GM19240 (cell line): ENCODE measurements around the gene AUTS2.
A peak's percentile ranks its signal among the peaks of the same experiment; 100 is the strongest.

Experiments used
- DNase-seq: peaks from one replicate; pipeline ENCODE4 v3.0.0; 2011; ENCODE audit warnings: low spot score; ENCODE audit not compliant: insufficient read length

Gene AUTS2

DNA sequence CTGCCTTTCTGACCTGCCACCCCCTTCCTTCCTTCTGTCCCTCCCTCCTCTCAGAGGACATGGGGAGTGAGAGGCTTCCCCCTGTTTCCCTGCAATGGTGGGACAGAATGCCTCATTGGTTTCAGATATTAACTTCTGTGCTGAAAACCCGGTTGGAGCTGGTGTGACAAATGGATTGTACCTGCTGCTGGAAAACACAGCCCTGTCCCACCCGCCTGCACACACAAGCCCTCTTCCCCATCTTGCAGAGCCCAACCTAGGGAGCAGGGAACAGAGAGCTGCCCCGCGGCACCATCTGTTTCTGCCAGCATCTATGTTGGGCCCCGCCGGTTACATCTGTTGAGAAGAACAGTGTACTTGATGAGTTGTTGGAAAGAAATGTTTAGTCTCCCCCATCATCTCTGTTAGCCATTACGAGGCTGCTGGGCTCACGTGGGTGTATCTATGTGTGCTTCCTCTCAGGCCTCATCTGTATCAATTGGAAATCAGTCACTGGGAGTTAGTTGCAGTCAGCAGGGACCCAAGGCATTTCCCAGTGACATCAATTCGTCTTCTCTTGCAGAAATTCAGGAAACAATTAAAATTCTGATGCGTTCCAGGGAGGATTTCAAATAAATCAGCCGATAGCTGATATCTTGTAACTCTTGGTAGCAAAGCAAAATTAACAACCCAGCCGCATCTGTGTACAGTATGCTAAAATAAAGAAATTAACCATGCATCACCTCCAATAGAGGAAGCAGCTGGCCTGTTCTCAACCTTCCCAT lies 808.1 kb downstream of the AUTS2 start:
- no peak for DNase-seq

- no peak for DNase-seq
Measured at GRCh38 chr7:70406950-70407209, 808.6 kb downstream of the AUTS2 start.

DNA sequence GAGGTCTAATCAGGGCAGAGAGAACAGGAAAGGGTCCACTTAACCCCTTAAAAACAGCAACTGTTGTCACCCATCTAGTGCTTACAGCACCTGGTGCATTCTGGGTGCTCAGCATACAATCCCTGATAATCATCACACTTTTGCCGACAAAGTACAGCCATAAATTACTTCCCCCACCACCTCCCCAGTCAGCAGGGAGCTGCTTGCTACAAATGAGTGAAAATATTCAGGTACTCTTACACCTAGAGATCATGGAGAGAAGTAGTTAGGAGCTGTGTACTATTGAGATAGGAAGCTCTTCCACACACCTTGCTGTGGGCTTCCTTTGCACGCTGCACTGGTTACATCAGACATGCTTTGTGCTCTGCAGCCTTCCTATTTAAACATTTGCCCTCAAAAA lies 810.2 kb downstream of the AUTS2 start:
- no peak for DNase-seq

DNA sequence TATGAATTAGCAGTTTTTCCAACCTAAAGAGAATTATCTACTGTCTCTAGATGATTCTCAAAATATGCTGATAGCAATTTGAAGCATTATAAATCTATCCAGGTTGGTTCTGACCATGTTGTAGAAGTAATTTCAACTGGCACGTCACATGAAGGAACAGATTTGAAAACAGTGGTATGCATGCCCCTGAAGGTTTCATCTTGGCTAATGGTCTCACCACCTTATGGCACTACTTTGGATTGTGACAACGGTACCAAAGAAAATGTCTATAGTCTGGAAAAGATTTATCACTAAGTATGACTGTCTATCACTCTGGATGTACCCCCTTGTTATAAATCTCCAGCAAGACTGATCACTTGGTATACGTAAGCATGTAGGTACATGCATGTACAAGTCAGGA lies 810.6 kb downstream of the AUTS2 start:
- no peak for DNase-seq

DNA sequence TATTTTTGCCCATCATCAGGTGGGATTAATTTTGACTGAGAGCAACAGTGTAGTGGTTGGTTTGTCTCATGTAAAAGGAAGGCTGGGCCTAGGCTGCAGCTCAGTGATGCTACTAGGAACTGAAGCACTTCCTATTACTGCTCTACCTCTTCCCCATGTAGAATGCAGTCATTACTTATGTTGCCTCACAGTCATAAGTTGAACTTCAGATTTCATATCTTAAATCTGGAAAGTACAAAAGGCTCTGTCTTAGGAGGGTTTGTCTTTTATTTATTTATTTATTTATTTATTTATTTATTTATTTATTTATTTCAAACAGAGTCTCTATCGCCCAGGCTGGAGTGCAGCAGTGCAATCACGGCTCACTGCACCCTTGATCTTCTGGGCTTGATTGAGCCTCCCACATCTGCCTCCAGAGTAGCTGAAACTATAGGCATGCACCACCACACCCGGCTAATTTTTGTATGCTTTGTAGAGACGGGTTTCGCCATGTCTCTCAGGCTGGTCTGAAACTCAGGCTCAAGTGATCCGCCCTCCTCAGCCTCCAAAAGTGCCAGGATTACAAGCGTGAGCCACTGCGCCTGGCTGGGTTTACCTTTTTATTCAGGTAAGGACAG lies 812.0 kb downstream of the AUTS2 start:
- DNase-seq = no peak

GRCh38 chr7:70414368-70414767 lies 816.1 kb downstream of the AUTS2 start:
- no peak for DNase-seq

GRCh38 chr7:70415179-70415972 lies 817.1 kb downstream of the AUTS2 start:
- DNase-seq = no peak

- no peak for DNase-seq
Measured at GRCh38 chr7:70416347-70416985, 818.2 kb downstream of the AUTS2 start.

GRCh38 chr7:70416986-70417655 lies 818.8 kb downstream of the AUTS2 start:
- no peak for DNase-seq

DNA sequence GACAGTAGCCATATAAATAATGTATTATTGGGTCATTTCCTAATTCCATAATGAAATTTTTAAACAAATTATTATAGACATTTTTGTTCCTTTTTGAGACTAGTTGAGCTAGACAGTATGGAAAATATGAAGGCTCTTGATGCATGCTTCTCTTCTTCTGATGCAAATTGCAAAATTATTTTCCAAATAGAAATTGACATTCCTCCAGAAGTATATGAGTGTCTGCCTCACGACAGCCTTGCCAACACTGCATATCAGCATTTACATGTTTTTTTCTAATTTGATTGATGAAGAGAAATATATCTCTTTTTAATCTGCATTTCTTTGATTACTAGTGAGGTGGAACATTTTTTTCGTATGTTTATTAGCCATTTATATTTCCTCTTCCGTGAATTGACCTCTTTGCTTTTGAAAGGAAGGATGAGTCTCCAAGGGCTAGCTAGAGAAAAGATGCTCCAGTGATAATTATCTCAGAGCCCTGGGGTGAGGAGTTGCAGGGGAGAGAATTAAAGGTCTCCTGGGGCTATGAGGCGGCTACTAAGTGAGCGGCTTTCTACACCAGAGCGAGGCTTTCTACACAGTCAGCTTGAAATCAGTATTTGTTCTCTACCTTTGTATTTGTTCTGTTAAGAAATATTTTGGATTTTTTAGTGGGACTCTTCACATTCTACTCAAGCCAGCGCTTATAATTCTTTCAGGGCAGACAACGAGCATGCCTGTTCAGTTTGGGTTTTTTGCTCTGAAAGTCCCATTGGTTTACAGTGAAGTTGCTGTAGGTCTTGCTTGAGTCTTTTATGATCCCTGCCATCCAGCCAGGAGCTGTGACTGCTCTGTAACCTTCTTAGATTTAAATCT lies 821.5 kb downstream of the AUTS2 start:
- no peak for DNase-seq

DNA sequence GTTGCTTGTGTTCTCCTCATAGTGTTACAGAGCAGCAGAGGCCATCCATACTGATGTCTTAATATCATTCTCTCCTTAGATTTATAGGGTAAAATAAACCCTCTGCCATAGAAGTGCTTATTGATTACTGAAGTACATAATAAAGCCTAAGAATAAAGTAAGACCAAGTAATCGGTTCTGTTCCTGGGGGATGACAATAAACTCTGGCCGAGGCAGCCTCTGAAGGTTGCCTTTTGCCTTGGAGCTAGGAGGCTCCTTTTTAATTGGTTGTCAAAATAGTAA lies 822.0 kb downstream of the AUTS2 start:
- no peak for DNase-seq

DNA sequence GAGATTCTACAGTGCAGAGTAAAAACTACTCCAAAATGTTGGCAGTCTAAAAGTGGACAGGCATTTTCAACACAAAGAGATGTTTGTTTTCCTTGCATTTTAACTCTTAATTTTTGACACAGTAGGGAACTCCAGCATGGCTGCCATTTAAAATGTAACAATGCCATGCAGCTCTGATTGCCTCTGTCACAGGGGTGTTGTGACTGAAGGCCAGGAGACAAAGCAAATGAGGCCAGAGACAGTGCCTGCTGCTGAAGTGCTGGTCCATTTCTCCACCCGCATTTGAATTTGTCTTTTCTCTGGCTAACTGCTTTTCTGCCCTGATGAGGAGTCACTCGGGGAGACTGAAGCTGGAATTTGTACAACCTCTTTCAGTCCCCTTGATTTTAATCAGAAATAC lies 823.0 kb downstream of the AUTS2 start:
- no peak for DNase-seq

- DNase-seq = peak; percentile 11
Measured at GRCh38 chr7:70426249-70426880, 828.1 kb downstream of the AUTS2 start.

GRCh38 chr7:70432567-70433001 lies 834.3 kb downstream of the AUTS2 start:
- no peak for DNase-seq

DNA sequence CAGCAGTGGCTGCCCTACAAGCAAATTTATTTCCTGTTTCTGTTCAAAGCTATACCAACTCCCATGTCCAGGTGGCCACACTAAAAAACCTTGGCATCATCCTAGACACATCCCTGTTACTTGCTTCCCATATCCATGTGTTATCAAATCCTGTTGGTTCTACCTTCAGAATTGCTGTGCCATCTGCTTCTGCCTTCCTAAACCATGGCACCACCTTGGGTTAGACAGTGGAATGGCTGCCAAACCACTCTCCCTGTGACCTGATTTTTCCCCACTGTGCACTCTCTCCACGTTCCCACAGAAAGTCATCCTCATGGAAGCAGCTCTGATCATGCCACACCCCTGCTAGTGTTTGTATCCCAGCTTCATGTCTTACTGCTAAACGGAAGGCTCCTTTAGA lies 836.1 kb downstream of the AUTS2 start:
- DNase-seq = no peak

DNA sequence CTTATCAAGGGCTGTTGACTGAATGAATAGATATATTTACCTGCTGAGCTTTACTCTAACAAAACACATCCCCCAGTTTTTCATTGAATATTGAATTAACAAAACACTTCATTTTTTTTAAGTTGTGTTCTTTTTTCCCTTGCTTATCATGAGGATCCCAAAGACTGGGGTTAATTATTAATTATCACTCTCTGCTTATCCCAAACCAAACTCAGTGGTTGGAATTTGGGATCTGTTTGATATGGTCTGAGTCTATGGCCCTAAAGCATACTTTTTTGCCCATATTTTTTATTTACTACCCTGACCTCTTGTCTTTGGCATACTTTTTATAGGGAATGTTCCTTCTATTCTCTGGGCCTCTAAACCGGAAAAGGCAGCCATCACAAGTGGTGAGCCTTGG lies 836.5 kb downstream of the AUTS2 start:
- no peak for DNase-seq

GRCh38 chr7:70435634-70436033 lies 837.4 kb downstream of the AUTS2 start:
- DNase-seq = no peak

GRCh38 chr7:70436790-70437350 lies 838.6 kb downstream of the AUTS2 start:
- no peak for DNase-seq

DNA sequence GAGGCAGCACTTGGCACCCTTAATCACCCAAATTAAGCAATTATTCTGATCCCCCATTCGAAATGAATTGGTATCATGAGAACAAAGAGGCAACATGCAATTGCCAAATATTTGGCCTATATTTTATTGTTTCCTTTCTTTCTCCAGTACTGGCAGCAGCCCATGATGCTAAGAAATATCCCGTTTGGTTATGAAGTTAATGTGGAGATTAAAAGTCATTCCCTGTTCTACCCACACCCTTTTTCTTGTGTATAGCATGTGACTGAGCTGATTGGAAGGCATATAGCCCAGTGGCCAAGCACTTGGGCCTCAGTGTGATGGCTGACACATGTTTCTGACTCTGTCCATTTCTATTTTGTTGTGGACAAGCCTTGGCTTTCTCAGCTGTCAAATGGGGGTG lies 841.4 kb downstream of the AUTS2 start:
- no peak for DNase-seq
